HCT116 (cell line): ENCODE measurements around the gene HEXD. TPM values are rescaled to one million over a fixed set of nuclear protein-coding genes. Genes with fewer than 3 reads are reported as not detected.
A peak's percentile ranks its signal among the peaks of the same experiment; 100 is the strongest.
"Not testable (repeated sequence)": the region's sequence is repeated elsewhere in the genome, so short reads cannot be mapped to it uniquely, and the experiment has no call there.

Source experiments
- ATAC-seq: fragments of 200-7000 bp; cut with Tn5 transposase; 2 replicates; pipeline ENCODE4 v1.9.1; 2020; ENCODE audit warnings: mild to moderate bottlenecking, moderate library complexity
- BruUV-seq: library from RNA; stranded (reverse); fragments of 400-500 nt; replicated peaks from 2 replicates; lab custom pipeline; 2021; lab: Mats Ljungman, UMichigan
- CTCF ChIA-PET: fragments of 300-600 bp; sonication (Branson Sonifier 250); formaldehyde crosslinking; loops from one replicate; lab custom pipeline; 2021; ENCODE audit warnings: antibody characterized with exemption; lab: Charles Lee
- POLR2A ChIA-PET: fragments of 300-600, 350-600 bp; sonication (Branson Sonifier 250); formaldehyde crosslinking; loops from one replicate; lab custom pipeline; 2021; ENCODE audit warnings: antibody characterized with exemption; lab: Charles Lee
- RAD21 ChIA-PET, 2 experiments: fragments of 300-600 bp; sonication (Branson Sonifier 250); formaldehyde crosslinking; loops; one replicate each; lab custom pipeline; 2023; ENCODE audit warnings: low total read pairs in 2 of 2; ENCODE audit not compliant: uncharacterized antibody in 2 of 2, unreplicated experiment in 2 of 2, low non-redundant PET in 1 of 2; lab: Charles Lee
- DNase-seq: peaks from one replicate; pipeline ENCODE4 v3.0.0-alpha.2; 2010; ENCODE audit warnings: low read depth, low spot score
- H2AFZ ChIP-seq: fragments of 200-600 bp; shearing (Covaris generic), sonication (generic); 2 replicates; pipeline ENCODE4 v1.6.1; 2017; ENCODE audit warnings: low read depth, mixed run types, mixed read lengths, antibody characterized with exemption, low read length; ENCODE audit not compliant: poor library complexity, severe bottlenecking
- H3K27ac ChIP-seq: 2 replicates; pipeline ENCODE4 v1.5.1; 2012; ENCODE audit warnings: low read depth, low read length
- H3K27me3 ChIP-seq: fragments of 200-600 bp; sonication (generic); 2 replicates; pipeline ENCODE4 v1.6.1; 2016; ENCODE audit warnings: mixed run types, low read length, mixed read lengths; ENCODE audit not compliant: insufficient read depth
- H3K36me3 ChIP-seq, 2 experiments: fragments of 200-500 bp in 1 of 2; fragments of 200-600 bp in 1 of 2; sonication (Bioruptor generic) in 1 of 2; sonication (generic) in 1 of 2; 2 replicates each; pipeline versions ENCODE4 v1.5.1 to v1.6.1; 2014 to 2016; ENCODE audit warnings: low read length in 2 of 2, inconsistent platforms in 1 of 2, mixed read lengths in 1 of 2, mixed run types in 1 of 2; ENCODE audit not compliant: insufficient read depth in 2 of 2, control insufficient read depth in 1 of 2
- H3K4me1 ChIP-seq, 2 experiments: fragments of 200-600 bp in 1 of 2; sonication (generic) in 1 of 2; 2 replicates each; pipeline versions ENCODE4 v1.5.1 to v1.6.1; 2012 to 2017; ENCODE audit warnings: low read length in 2 of 2, inconsistent platforms in 1 of 2, mild to moderate bottlenecking in 1 of 2, mixed read lengths in 1 of 2, mixed run types in 1 of 2, moderate library complexity in 1 of 2; ENCODE audit not compliant: insufficient read depth in 2 of 2, control insufficient read depth in 1 of 2
- H3K4me2 ChIP-seq: fragments of 200-600 bp; sonication (generic); 2 replicates; pipeline ENCODE4 v1.6.1; 2017; ENCODE audit warnings: mixed run types, low read length, mixed read lengths
- H3K4me3 ChIP-seq, 2 experiments: fragments of 200-600 bp in 1 of 2; sonication (generic) in 1 of 2; replicated peaks in 1 of 2; 2 replicates each; pipeline ENCODE4 v1.5.1; 2011 to 2016; ENCODE audit warnings: low read length in 2 of 2, control low read depth in 1 of 2, low read depth in 1 of 2, mild to moderate bottlenecking in 1 of 2, mixed read lengths in 1 of 2, mixed run types in 1 of 2
- H3K79me2 ChIP-seq: fragments of 200-600 bp; sonication (generic); 2 replicates; pipeline ENCODE4 v1.6.1; 2017; ENCODE audit warnings: mild to moderate bottlenecking, mixed run types, low read length, moderate library complexity, mixed read lengths; ENCODE audit not compliant: insufficient read depth
- H3K9ac ChIP-seq: fragments of 200-600 bp; sonication (generic); 2 replicates; pipeline ENCODE4 v1.6.1; 2016; ENCODE audit warnings: low read length, mixed read lengths
- H3K9me2 ChIP-seq: fragments of 200-600 bp; sonication (generic), shearing (Covaris generic); 2 replicates; pipeline ENCODE4 v1.6.1; 2017; ENCODE audit warnings: mixed run types, mild to moderate bottlenecking, moderate library complexity; ENCODE audit not compliant: insufficient read depth
- H3K9me3 ChIP-seq, 2 experiments: fragments of 200-500 bp in 1 of 2; fragments of 200-600 bp in 1 of 2; sonication (Bioruptor generic) in 1 of 2; sonication (generic) in 1 of 2; 2 replicates each; pipeline ENCODE4 v1.6.1; 2014 to 2017; ENCODE audit warnings: low read length in 2 of 2, mixed read lengths in 2 of 2, inconsistent platforms in 1 of 2, low read depth in 1 of 2, mild to moderate bottlenecking in 1 of 2, mixed run types in 1 of 2, moderate library complexity in 1 of 2; ENCODE audit not compliant: control insufficient read depth in 1 of 2, insufficient read depth in 1 of 2
- H4K20me1 ChIP-seq: fragments of 200-600 bp; sonication (generic), shearing (Covaris generic); 2 replicates; pipeline ENCODE4 v1.6.1; 2017; ENCODE audit warnings: mixed run types, mild to moderate bottlenecking, moderate library complexity; ENCODE audit not compliant: insufficient read depth
- CBX3 ChIP-seq: IDR thresholded peaks from 2 replicates; pipeline ENCODE4 v1.6.1; 2012; ENCODE audit warnings: low read depth
- CEBPB ChIP-seq: IDR thresholded peaks from 2 replicates; pipeline ENCODE4 v1.6.1; 2012; ENCODE audit warnings: low read depth
- ELF1 ChIP-seq: IDR thresholded peaks from 2 replicates; pipeline ENCODE4 v1.6.1; 2012; ENCODE audit warnings: low read depth, borderline replicate concordance
- EZH2 ChIP-seq: fragments of 200-600 bp; sonication (generic); IDR thresholded peaks from 2 replicates; pipeline ENCODE4 v1.6.1; 2017; ENCODE audit warnings: antibody characterized with exemption, mixed run types
- POLR2AphosphoS5 ChIP-seq: IDR thresholded peaks from 2 replicates; pipeline ENCODE4 v1.6.1; 2011; ENCODE audit warnings: mild to moderate bottlenecking, low read depth, low read length, moderate library complexity
- RAD21 ChIP-seq: IDR thresholded peaks from 2 replicates; pipeline ENCODE4 v1.6.1; 2012; ENCODE audit warnings: low read depth, mild to moderate bottlenecking
- SIN3A ChIP-seq: IDR thresholded peaks from 2 replicates; pipeline ENCODE4 v1.6.1; 2012; ENCODE audit warnings: low read depth
- SRF ChIP-seq: IDR thresholded peaks from 2 replicates; pipeline ENCODE4 v1.6.1; 2012; ENCODE audit warnings: low read depth
- TCF7L2 ChIP-seq: IDR thresholded peaks from 2 replicates; pipeline ENCODE4 v1.7.0; 2011; ENCODE audit warnings: borderline replicate concordance, inconsistent platforms; ENCODE audit not compliant: insufficient read depth, insufficient read length; ENCODE audit errors: extremely low read depth
- YY1 ChIP-seq: IDR thresholded peaks from 2 replicates; pipeline ENCODE4 v1.6.1; 2011; ENCODE audit warnings: low read length, low read depth, moderate library complexity, mild to moderate bottlenecking; ENCODE audit not compliant: insufficient replicate concordance; ENCODE audit errors: extremely low read depth
- intact Hi-C: fragments of 100-400 bp; cut with micrococcal nuclease; formaldehyde crosslinking; loops from 2 replicates; pipeline ENCODE4 v1.10.0; 2022
- total RNA-seq: library from RNA; stranded (reverse); gene quantifications from one replicate; pipeline ENCODE4 v1.2.1, GENCODE V29; 2021; ENCODE audit not compliant: unreplicated experiment
- TF ChIP-seq, protein P1 (sequence below): IDR thresholded peaks from 2 replicates; pipeline ENCODE4 v1.6.1; 2012
- TF ChIP-seq, protein P2 (sequence below): IDR thresholded peaks from 2 replicates; pipeline ENCODE4 v1.6.1; 2012

The HEXD gene
- total RNA-seq, 1 experiment from 2014 or later: 45.2 TPM

DNA sequence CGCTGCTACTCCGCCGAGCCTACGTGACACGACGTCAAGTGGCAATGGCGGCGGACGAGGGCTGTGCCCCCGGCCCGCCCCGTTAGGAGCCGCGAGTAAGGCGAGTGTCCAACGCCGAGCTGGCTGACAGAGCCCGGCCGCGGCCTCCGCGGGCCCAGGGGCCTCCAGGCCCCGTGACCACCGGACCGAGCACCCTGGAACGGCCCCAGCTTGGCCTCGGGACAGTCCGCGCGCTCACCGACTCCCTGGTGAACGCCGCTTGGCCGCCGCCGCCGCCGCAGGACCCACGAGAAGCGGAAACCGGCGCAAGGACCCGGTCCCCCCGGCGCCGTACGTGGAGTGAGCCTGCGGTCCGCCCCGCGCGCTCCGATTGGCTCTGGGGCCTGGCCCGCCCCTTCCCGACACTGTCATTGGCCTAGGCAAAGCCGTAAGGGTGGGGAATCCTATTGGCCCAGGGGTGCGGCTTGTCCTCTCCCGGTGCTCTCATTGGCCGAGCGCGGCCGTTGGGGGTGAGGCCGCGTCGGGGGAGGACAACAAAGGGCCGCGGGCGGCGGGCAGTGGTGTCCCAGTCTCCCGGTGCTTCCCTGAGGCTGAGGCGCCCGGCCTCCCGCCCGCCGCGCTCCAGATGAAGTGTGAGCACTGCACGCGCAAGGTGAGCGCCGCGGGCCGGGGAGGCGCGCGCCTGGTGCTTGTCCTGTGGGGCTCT lies 40.2 kb downstream of the HEXD start, which contains the start of gene NARF (continued):
- peak; percentile 94 for TF ChIP-seq POLR2AphosphoS5
- TF ChIP-seq, protein P1, sequence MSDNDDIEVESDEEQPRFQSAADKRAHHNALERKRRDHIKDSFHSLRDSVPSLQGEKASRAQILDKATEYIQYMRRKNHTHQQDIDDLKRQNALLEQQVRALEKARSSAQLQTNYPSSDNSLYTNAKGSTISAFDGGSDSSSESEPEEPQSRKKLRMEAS: peak; percentile 38
- no peak for TF ChIP-seq CBX3

DNA sequence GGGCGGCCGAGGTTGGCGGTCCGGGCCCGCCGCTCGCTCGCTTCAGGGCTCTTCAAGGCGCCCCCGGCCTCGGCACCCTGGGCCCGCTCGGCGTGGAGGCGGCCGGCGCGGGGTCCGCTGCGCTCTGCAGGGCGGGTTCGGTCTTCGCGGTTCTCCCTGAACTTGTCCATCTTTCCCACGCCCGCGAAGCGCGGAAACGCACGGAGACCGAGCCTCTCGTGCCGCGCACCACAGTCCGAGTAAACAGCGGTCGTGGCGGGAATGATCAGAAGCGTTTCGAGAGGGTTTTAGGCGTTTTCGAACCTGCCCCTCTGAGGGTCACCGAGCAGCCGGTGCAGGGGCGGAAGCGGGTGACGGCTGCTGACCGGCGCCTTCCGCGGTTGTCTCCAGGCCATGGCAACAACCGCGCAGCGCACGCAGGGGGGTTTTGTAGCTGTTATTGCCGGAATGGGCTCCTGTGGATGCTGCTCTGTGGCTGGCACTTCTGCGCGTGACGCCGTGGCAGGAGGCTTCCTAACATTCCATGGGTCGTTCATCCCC lies 40.8 kb downstream of the HEXD start:
- ChIA-PET RAD21 (no interaction called here), POLR2A (interaction anchor here (0.6 kb wide), 1 partner anchor 175 kb away, joined by 4 read pairs; no protein-coding TSS in a partner anchor), CTCF (no interaction called here)
- intact Hi-C loops: loop anchor here (1.0 to 2.0 kb wide), 3 partner anchors 9 to 92 kb away; partner anchors contain the start of gene CYBC1
- Histone ChIP-seq H3K4me2 (peak overlapping the region; percentile 76), H3K27me3 (no peaks in the 10 kb centered on the region), H3K79me2 (peaks cover 5% of the 10 kb centered on the region; the same call in 1 of the 2 replicates), H3K9ac (peak overlapping the region; percentile 86), H3K9me3 (no peaks in the 10 kb centered on the region), H3K4me3 (peak overlapping the region; percentile 76 to 96), H3K27ac (peak overlapping the region; percentile 99), H4K20me1 (no peaks in the 10 kb centered on the region), H3K36me3 (peaks cover 8 to 22% of the 10 kb centered on the region in 2 experiments; a peak in 3 of 4 replicates), H3K4me1 (peaks cover 8 to 19% of the 10 kb centered on the region in 2 experiments; a peak in 3 of 4 replicates), H2AFZ (no peak overlapping the region), H3K9me2 (no peaks in the 10 kb centered on the region)
- no TSS peak for BruUV-seq
- DNase-seq: no peak
- TF ChIP-seq SIN3A (no peak), POLR2AphosphoS5 (no peak), YY1 (no peak), RAD21 (no peak), CEBPB (no peak), SRF (no peak), EZH2 (no peak), TCF7L2 (no peak), ELF1 (no peak)
- TF ChIP-seq, protein P2, sequence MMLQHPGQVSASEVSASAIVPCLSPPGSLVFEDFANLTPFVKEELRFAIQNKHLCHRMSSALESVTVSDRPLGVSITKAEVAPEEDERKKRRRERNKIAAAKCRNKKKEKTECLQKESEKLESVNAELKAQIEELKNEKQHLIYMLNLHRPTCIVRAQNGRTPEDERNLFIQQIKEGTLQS: no peak
- TF ChIP-seq, protein P1: no peak
- peak; percentile 37; the same call in 1 of the 2 replicates for ATAC-seq

DNA sequence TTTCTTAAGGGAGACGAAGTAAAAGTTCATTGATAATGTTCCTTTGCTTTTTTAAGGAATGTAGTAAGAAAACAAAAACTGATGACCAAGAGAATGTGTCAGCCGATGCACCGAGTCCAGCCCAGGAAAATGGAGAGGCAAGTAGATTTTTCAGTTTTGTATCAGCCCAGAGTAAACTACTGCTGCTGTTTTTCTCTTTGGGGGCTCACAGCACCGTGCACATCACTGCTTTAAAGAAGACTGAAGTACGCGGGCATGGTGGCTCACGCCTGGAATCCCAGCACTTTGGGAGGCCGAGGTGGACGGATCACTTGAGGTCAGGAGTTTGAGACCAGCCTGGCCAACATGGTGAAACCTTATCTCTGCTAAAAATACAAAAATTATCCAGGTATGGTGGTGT lies 41.8 kb downstream of the HEXD start:
- Histone ChIP-seq H3K4me2 (peak overlapping the region; percentile 76; the same call in 1 of the 2 replicates), H3K4me1 (peaks cover 8 to 19% of the 10 kb centered on the region in 2 experiments; a peak in 3 of 4 replicates), H3K36me3 (peaks cover 14 to 32% of the 10 kb centered on the region in 2 experiments; a peak in 3 of 4 replicates)
- POLR2A ChIA-PET, CTCF ChIA-PET, H3K9ac ChIP-seq, RAD21 ChIA-PET, H3K9me2 ChIP-seq, H3K27ac ChIP-seq, ATAC-seq, H3K4me3 ChIP-seq, DNase-seq, H3K9me3 ChIP-seq, H3K79me2 ChIP-seq, H2AFZ ChIP-seq, H4K20me1 ChIP-seq, H3K27me3 ChIP-seq: not testable (repeated sequence)
- BruUV-seq: TSS peak; percentile 44
- intact Hi-C loops: loop anchor here (2.0 kb wide), 1 partner anchor 35 kb away; no protein-coding TSS in a partner anchor
